ENCODE measurements around the gene IMP4. TPM values are rescaled to one million over a fixed set of nuclear protein-coding genes. Genes with fewer than 3 reads are reported as not detected.

Gene IMP4
- total RNA-seq, 1 donor from 2014 or later = 55.7 TPM

GRCh38 chr2:130345091-130345490 lies 2.4 kb downstream of the IMP4 start:
- TF ChIP-seq CTCF (IDR thresholded peaks at IDR 0.05) = no peak
- Histone ChIP-seq H3K9me3 (no peaks in the 10 kb centered on the region), H3K27me3 (no peaks in the 10 kb centered on the region), H3K4me1 (peaks cover 9% of the 10 kb centered on the region), H3K4me3 (no peak overlapping the region), H3K36me3 (peaks cover 51% of the 10 kb centered on the region), H3K27ac (no peak overlapping the region)
- intact Hi-C loops (cut with DNase I) = no loop called here
- DNase-seq = no peak
- ATAC-seq = no peak

- H3K36me3 ChIP-seq = peaks cover 51% of the 10 kb centered on the region
- TF ChIP-seq CTCF (IDR thresholded peaks at IDR 0.05) = no peak
- DNase-seq = no peak
- peaks cover 9% of the 10 kb centered on the region for H3K4me1 ChIP-seq
- no peaks in the 10 kb centered on the region for H3K9me3 ChIP-seq
- ATAC-seq = no peak
- intact Hi-C loops (cut with DNase I) = no loop called here
- H3K27me3 ChIP-seq = no peaks in the 10 kb centered on the region
- no peak overlapping the region for H3K27ac ChIP-seq
- H3K4me3 ChIP-seq = no peak overlapping the region
Observed at GRCh38 chr2:130345611-130346010, 2.9 kb downstream of the IMP4 start.

- H3K36me3 ChIP-seq = peaks cover 51% of the 10 kb centered on the region
- no peak for ATAC-seq
- H3K4me1 ChIP-seq = peaks cover 9% of the 10 kb centered on the region
- no peak overlapping the region for H3K27ac ChIP-seq
- no peak for TF ChIP-seq CTCF (IDR thresholded peaks at IDR 0.05)
- no peak for DNase-seq
- no peak overlapping the region for H3K4me3 ChIP-seq
- H3K9me3 ChIP-seq = no peaks in the 10 kb centered on the region
- intact Hi-C loops (cut with DNase I) = no loop called here
- no peaks in the 10 kb centered on the region for H3K27me3 ChIP-seq
Observed at GRCh38 chr2:130346041-130346740, 3.5 kb downstream of the IMP4 start.

GRCh38 chr2:130346741-130347066 lies 4.0 kb downstream of the IMP4 start:
- Histone ChIP-seq H3K27me3 (no peaks in the 10 kb centered on the region), H3K4me1 (peaks cover 9% of the 10 kb centered on the region), H3K27ac (no peak overlapping the region), H3K36me3 (peaks cover 51% of the 10 kb centered on the region), H3K4me3 (no peak overlapping the region), H3K9me3 (no peaks in the 10 kb centered on the region)
- DNase-seq = no peak
- ATAC-seq = no peak
- no peak for TF ChIP-seq CTCF (IDR thresholded peaks at IDR 0.05)
- intact Hi-C loops (cut with DNase I) = no loop called here

- peaks cover 51% of the 10 kb centered on the region for H3K36me3 ChIP-seq
- no peak for DNase-seq
- no peak overlapping the region for H3K27ac ChIP-seq
- no peak for TF ChIP-seq CTCF (IDR thresholded peaks at IDR 0.05)
- no peak overlapping the region for H3K4me3 ChIP-seq
- H3K9me3 ChIP-seq = no peaks in the 10 kb centered on the region
- H3K27me3 ChIP-seq = no peaks in the 10 kb centered on the region
- intact Hi-C loops (cut with DNase I) = no loop called here
- peaks cover 9% of the 10 kb centered on the region for H3K4me1 ChIP-seq
- no peak for ATAC-seq
Observed at GRCh38 chr2:130347220-130347925, 4.7 kb downstream of the IMP4 start.
